Neural cell (in vitro differentiated cells): ENCODE results near the gene HINT2. TPM values are rescaled to one million over a fixed set of nuclear protein-coding genes. Genes with fewer than 3 reads are reported as not detected.

Source experiments
- H2AFZ ChIP-seq: fragments of 200-600, 300-800 bp; sonication (generic), shearing (Covaris generic); 2 replicates; pipeline ENCODE4 v1.6.0; 2014; ENCODE audit warnings: low read depth, mild to moderate bottlenecking, antibody characterized with exemption, low read length, moderate library complexity
- H3F3A ChIP-seq: fragments of 200-600 bp; shearing (Covaris generic); 2 replicates; pipeline ENCODE4 v1.6.1; 2016; ENCODE audit warnings: mild to moderate bottlenecking, moderate library complexity, mixed read lengths, antibody characterized with exemption, low read length; ENCODE audit not compliant: insufficient read depth, poor library complexity, severe bottlenecking
- H3K27ac ChIP-seq: fragments of 200-600, 300-800 bp; sonication (generic), shearing (Covaris generic); 2 replicates; pipeline ENCODE4 v1.5.1; 2014; ENCODE audit warnings: mild to moderate bottlenecking, low read length, moderate library complexity
- H3K27me3 ChIP-seq: fragments of 300-800, 200-600 bp; sonication (generic), shearing (Covaris generic); 2 replicates; pipeline ENCODE4 v1.6.0; 2014; ENCODE audit warnings: mild to moderate bottlenecking, low read depth, low read length, moderate library complexity; ENCODE audit not compliant: insufficient read depth
- H3K36me3 ChIP-seq: fragments of 300-800, 200-600 bp; sonication (generic), shearing (Covaris generic); 2 replicates; pipeline ENCODE4 v1.5.1; 2014; ENCODE audit warnings: mild to moderate bottlenecking, antibody characterized with exemption, low read length, moderate library complexity; ENCODE audit not compliant: insufficient read depth
- H3K4me2 ChIP-seq: fragments of 300-800, 200-600 bp; sonication (generic), shearing (Covaris generic); 2 replicates; pipeline ENCODE4 v1.6.0; 2014; ENCODE audit warnings: mild to moderate bottlenecking, low read length
- H3K4me3 ChIP-seq: fragments of 300-800, 200-600 bp; sonication (generic), shearing (Covaris generic); 2 replicates; pipeline ENCODE4 v1.5.1; 2014; ENCODE audit warnings: mild to moderate bottlenecking, low read length, moderate library complexity
- H3K79me2 ChIP-seq: fragments of 200-600 bp; shearing (Covaris generic); replicated peaks from 2 replicates; pipeline ENCODE4 v1.6.0; 2014; ENCODE audit warnings: mild to moderate bottlenecking, low read length, moderate library complexity; ENCODE audit not compliant: insufficient read depth
- H3K9ac ChIP-seq: fragments of 300-800, 200-600 bp; sonication (generic), shearing (Covaris generic); 2 replicates; pipeline ENCODE4 v1.6.1; 2016; ENCODE audit warnings: mild to moderate bottlenecking, low read length, mixed read lengths
- H3K9me2 ChIP-seq: fragments of 200-600 bp; shearing (Covaris generic); 2 replicates; pipeline ENCODE4 v1.6.1; 2016; ENCODE audit warnings: mild to moderate bottlenecking, low read length, mixed read lengths; ENCODE audit not compliant: insufficient read depth
- H3K9me3 ChIP-seq: fragments of 200-600, 300-800 bp; sonication (generic), shearing (Covaris generic); 2 replicates; pipeline ENCODE4 v1.6.1; 2016; ENCODE audit warnings: mild to moderate bottlenecking, mixed run types, low read length, moderate library complexity, mixed read lengths
- H4K20me1 ChIP-seq: fragments of 200-600 bp; shearing (Covaris generic); 2 replicates; pipeline ENCODE4 v1.6.1; 2016; ENCODE audit warnings: mild to moderate bottlenecking, mixed run types; ENCODE audit not compliant: insufficient read depth
- EP300 ChIP-seq: fragments of 450-650 bp; conservative IDR thresholded peaks from 2 replicates; pipeline ENCODE4 v1.6.1; 2014; ENCODE audit warnings: antibody characterized with exemption, mild to moderate bottlenecking, moderate library complexity; ENCODE audit not compliant: poor library complexity, severe bottlenecking
- EZH2 ChIP-seq: fragments of 200-600, 300-800 bp; shearing (Covaris generic), sonication (generic); IDR thresholded peaks from 2 replicates; pipeline ENCODE4 v1.6.1; 2014; ENCODE audit warnings: antibody characterized with exemption, low read length, borderline replicate concordance, mild to moderate bottlenecking; ENCODE audit not compliant: insufficient read depth, poor library complexity, severe bottlenecking
- MXI1 ChIP-seq: fragments of 450-650 bp; conservative IDR thresholded peaks from 2 replicates; pipeline ENCODE4 v1.6.1; 2014; ENCODE audit warnings: antibody characterized with exemption, mild to moderate bottlenecking; ENCODE audit not compliant: poor library complexity, severe bottlenecking
- POLR2AphosphoS5 ChIP-seq: IDR thresholded peaks from 2 replicates; pipeline ENCODE4 v1.6.1; 2012
- RAD21 ChIP-seq: fragments of 450-650 bp; conservative IDR thresholded peaks from 2 replicates; pipeline ENCODE4 v1.6.1; 2014; ENCODE audit warnings: antibody characterized with exemption, mild to moderate bottlenecking, moderate library complexity
- SMC3 ChIP-seq: fragments of 450-650 bp; conservative IDR thresholded peaks from 2 replicates; pipeline ENCODE4 v1.6.1; 2014; ENCODE audit warnings: antibody characterized with exemption, mild to moderate bottlenecking, moderate library complexity; ENCODE audit not compliant: poor library complexity
- TAF1 ChIP-seq: IDR thresholded peaks from 2 replicates; pipeline ENCODE4 v1.6.1; 2012; ENCODE audit warnings: low read depth
- polyA plus RNA-seq: library from polyadenylated mRNA; depleted of rRNA; stranded (reverse); fragments of >200 nt; gene quantifications from 2 replicates; pipeline ENCODE4 v1.2.3, GENCODE V29; 2014
- TF ChIP-seq, protein P1 (sequence below): IDR thresholded peaks from 2 replicates; pipeline ENCODE4 v1.6.1; 2012; ENCODE audit warnings: borderline replicate concordance
- TF ChIP-seq, protein P2 (sequence below): fragments of 450-650 bp; IDR thresholded peaks from 2 replicates; pipeline ENCODE4 v1.5.1; 2014; ENCODE audit warnings: antibody characterized with exemption, mild to moderate bottlenecking, moderate library complexity; ENCODE audit not compliant: poor library complexity, severe bottlenecking

The HINT2 gene
- polyA plus RNA-seq, 1 donor from 2014 or later = 31.0 TPM

DNA sequence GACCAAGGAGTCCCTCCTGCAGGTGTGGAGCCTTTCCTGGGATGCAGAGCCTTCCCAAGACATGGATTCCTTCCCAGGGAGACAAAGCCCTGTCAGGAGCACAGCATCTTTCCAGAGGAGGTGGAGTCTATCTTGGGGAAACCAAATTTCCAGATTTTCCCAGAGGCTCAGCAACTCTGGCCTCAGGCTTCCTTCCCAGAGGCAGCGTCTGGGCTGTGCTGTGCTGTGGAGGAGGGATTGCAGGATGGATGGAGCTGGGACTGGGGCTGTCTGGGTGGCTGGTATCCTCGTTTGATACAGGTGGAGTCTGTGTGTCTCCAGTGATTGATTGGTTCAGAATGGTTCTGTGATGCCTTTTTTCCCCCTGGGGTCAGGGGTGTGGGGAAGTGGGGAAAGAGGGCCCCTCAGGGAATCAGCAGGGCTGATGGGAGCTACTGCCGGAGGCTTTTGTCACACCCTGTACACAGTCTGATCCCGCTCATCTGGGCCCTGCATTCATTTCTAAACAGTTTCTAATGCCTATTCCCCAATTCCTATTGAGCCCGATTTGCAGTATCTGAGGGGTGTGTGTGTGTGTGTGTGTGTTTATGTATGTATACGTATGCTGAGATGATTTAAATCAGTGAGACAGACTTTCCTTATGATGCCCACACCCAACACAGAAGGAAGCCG is 39.4 kb upstream of the HINT2 start:
- no peaks in the 10 kb centered on the region for H3K9me2 ChIP-seq
- no peak overlapping the region for H2AFZ ChIP-seq
- TF ChIP-seq SMC3 (no peak), TAF1 (no peak), EZH2 (no peak), RAD21 (no peak), MXI1 (no peak), POLR2AphosphoS5 (no peak), EP300 (no peak)
- TF ChIP-seq, protein P1, sequence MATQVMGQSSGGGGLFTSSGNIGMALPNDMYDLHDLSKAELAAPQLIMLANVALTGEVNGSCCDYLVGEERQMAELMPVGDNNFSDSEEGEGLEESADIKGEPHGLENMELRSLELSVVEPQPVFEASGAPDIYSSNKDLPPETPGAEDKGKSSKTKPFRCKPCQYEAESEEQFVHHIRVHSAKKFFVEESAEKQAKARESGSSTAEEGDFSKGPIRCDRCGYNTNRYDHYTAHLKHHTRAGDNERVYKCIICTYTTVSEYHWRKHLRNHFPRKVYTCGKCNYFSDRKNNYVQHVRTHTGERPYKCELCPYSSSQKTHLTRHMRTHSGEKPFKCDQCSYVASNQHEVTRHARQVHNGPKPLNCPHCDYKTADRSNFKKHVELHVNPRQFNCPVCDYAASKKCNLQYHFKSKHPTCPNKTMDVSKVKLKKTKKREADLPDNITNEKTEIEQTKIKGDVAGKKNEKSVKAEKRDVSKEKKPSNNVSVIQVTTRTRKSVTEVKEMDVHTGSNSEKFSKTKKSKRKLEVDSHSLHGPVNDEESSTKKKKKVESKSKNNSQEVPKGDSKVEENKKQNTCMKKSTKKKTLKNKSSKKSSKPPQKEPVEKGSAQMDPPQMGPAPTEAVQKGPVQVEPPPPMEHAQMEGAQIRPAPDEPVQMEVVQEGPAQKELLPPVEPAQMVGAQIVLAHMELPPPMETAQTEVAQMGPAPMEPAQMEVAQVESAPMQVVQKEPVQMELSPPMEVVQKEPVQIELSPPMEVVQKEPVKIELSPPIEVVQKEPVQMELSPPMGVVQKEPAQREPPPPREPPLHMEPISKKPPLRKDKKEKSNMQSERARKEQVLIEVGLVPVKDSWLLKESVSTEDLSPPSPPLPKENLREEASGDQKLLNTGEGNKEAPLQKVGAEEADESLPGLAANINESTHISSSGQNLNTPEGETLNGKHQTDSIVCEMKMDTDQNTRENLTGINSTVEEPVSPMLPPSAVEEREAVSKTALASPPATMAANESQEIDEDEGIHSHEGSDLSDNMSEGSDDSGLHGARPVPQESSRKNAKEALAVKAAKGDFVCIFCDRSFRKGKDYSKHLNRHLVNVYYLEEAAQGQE = no peak
- TF ChIP-seq, protein P2, sequence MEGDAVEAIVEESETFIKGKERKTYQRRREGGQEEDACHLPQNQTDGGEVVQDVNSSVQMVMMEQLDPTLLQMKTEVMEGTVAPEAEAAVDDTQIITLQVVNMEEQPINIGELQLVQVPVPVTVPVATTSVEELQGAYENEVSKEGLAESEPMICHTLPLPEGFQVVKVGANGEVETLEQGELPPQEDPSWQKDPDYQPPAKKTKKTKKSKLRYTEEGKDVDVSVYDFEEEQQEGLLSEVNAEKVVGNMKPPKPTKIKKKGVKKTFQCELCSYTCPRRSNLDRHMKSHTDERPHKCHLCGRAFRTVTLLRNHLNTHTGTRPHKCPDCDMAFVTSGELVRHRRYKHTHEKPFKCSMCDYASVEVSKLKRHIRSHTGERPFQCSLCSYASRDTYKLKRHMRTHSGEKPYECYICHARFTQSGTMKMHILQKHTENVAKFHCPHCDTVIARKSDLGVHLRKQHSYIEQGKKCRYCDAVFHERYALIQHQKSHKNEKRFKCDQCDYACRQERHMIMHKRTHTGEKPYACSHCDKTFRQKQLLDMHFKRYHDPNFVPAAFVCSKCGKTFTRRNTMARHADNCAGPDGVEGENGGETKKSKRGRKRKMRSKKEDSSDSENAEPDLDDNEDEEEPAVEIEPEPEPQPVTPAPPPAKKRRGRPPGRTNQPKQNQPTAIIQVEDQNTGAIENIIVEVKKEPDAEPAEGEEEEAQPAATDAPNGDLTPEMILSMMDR = no peak

DNA sequence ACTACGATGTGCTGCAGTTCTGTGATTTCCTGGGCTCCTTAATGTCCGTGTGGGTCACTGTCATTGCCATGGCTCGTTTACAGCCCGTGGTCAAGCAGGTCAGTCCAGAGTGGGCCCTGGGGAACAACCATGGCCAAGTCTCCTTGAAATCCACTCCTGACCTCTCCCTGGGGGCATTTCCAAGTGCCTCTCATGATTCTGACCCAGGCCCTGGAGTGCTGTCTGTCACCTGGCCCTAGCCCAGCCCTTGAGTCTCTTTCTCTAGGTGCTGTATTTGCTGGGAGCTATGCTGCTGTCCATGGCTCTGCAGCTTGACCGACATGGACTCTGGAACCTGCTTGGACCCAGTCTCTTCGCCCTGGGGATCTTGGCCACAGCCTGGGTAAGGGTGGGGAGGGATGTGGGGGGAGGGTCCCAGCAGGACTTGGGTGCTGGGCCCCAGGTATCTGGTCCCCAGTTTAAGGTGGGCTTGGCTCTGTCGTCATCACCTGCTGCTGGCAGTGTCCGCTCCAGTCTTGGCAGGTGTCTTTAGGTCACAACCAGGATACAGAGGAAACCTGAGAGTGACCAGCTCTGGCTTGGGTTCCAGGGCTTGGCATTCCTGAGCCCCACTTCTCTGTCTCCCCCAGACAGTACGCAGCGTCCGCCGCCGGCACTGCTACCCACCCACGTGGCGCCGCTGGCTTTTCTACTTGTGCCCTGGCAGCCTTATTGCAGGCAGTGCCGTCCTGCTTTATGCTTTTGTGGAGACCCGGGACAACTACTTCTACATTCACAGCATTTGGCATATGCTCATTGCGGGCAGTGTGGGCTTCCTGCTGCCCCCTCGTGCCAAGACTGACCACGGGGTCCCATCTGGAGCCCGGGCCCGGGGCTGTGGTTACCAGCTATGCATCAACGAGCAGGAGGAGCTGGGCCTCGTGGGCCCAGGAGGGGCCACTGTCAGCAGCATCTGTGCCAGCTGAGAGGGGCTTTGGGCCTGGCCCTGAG is 38.3 kb upstream of the HINT2 start:
- H3K4me2 ChIP-seq = no peak overlapping the region
- H4K20me1 ChIP-seq = no peaks in the 10 kb centered on the region
- H3K9ac ChIP-seq = no peak overlapping the region
- H3F3A ChIP-seq = no peaks in the 10 kb centered on the region
- H3K4me3 ChIP-seq = no peak overlapping the region
- no peak overlapping the region for H2AFZ ChIP-seq
- no peaks in the 10 kb centered on the region for H3K79me2 ChIP-seq
- TF ChIP-seq, protein P2 = no peak
- TF ChIP-seq EZH2 (no peak), EP300 (no peak), TAF1 (no peak), RAD21 (no peak), MXI1 (no peak), POLR2AphosphoS5 (no peak), SMC3 (no peak)
- TF ChIP-seq, protein P1 = no peak
- no peaks in the 10 kb centered on the region for H3K27me3 ChIP-seq
- no peak overlapping the region for H3K27ac ChIP-seq
- H3K36me3 ChIP-seq = peaks cover 9% of the 10 kb centered on the region
- no peaks in the 10 kb centered on the region for H3K9me3 ChIP-seq
- H3K9me2 ChIP-seq = no peaks in the 10 kb centered on the region

More for the DNA sequence above, 39.4 kb upstream of the HINT2 start:
- Histone ChIP-seq H4K20me1 (no peaks in the 10 kb centered on the region), H3K9ac (no peak overlapping the region), H3K9me3 (no peaks in the 10 kb centered on the region), H3K27me3 (no peaks in the 10 kb centered on the region), H3K27ac (no peak overlapping the region), H3K4me3 (no peak overlapping the region), H3K36me3 (peaks cover 5% of the 10 kb centered on the region), H3F3A (no peaks in the 10 kb centered on the region), H3K4me2 (no peak overlapping the region), H3K79me2 (no peaks in the 10 kb centered on the region)
